ENCODE measurements around the gene BANF2. TPM values are rescaled to one million over a fixed set of nuclear protein-coding genes. Genes with fewer than 3 reads are reported as not detected.

Gene BANF2
- total RNA-seq, 1 donor from 2014 or later = not detected

DNA sequence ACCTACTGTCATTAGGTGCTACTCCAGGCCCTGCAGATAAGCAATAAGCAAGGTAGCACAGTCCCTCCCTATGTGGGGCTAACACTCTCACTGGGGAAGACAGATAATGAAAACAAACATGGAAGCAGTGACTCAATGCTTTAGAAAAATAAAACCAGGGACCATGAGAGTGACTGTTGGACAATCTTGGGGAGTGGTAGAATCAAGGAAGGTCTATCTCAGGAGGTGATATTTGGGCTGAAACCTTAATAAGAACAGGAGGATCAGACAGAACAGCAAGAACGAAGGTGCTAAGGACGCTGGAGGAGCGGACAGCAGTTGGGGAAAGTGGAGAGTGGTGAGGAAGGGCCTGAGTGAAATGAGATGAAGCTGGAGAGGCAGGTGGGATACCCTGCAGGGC is 58.2 kb downstream of the BANF2 start:
- Histone ChIP-seq H3K36me3 (no peaks in the 10 kb centered on the region), H3F3A (ENCODE audit: low read depth) (no peaks in the 10 kb centered on the region), H3K79me2 (ENCODE audit: low read depth) (no peaks in the 10 kb centered on the region), H3K27ac (no peak overlapping the region), H4K20me1 (ENCODE audit: low read depth) (no peaks in the 10 kb centered on the region), H3K4me3 (no peak overlapping the region), H3K9me3 (ENCODE audit: low read depth) (no peaks in the 10 kb centered on the region), H3K4me2 (no peak overlapping the region), H2AFZ (replicated peaks) (no peak overlapping the region), H3K4me1 (no peaks in the 10 kb centered on the region), H3K9ac (no peak overlapping the region), H3K27me3 (no peaks in the 10 kb centered on the region)
- Mint-ChIP-seq H3K27ac (no peak overlapping the region), H3K9me3 (peaks cover 15% of the 10 kb centered on the region), H3K36me3 (no peaks in the 10 kb centered on the region), H3K4me3 (no peak overlapping the region), H3K27me3 (ENCODE audit: insufficient read depth, low read depth) (peaks cover 12% of the 10 kb centered on the region), H3K4me1 (no peaks in the 10 kb centered on the region)
- no peak for DNase-seq (ENCODE audit: low spot score)
- TF ChIP-seq EZH2phosphoT487 (IDR thresholded peaks at IDR 0.05) = no peak
- TF ChIP-seq, protein P1, sequence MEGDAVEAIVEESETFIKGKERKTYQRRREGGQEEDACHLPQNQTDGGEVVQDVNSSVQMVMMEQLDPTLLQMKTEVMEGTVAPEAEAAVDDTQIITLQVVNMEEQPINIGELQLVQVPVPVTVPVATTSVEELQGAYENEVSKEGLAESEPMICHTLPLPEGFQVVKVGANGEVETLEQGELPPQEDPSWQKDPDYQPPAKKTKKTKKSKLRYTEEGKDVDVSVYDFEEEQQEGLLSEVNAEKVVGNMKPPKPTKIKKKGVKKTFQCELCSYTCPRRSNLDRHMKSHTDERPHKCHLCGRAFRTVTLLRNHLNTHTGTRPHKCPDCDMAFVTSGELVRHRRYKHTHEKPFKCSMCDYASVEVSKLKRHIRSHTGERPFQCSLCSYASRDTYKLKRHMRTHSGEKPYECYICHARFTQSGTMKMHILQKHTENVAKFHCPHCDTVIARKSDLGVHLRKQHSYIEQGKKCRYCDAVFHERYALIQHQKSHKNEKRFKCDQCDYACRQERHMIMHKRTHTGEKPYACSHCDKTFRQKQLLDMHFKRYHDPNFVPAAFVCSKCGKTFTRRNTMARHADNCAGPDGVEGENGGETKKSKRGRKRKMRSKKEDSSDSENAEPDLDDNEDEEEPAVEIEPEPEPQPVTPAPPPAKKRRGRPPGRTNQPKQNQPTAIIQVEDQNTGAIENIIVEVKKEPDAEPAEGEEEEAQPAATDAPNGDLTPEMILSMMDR (IDR thresholded peaks at IDR 0.05) = no peak

DNA sequence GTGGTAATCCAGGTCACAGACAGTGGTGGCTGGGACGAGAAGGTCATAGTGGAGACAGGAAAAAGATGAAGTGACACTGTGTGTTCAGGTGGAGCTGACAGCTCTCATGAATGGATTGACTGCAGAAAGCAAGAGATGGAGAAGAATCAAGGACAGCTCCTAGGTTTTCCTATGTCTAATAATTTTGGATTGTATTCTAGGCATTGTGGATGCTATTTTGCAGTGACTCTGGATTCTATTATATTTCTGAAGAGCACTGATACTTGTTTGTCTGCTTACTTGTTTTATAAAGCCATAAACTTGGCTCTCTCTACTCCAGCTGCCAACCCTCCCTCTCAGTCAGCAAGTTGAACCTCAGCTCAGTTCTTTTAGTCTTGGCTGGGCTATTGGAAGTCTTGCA is 58.7 kb downstream of the BANF2 start:
- Histone ChIP-seq H3K27ac (no peak overlapping the region), H3K4me2 (no peak overlapping the region), H3K9me3 (ENCODE audit: low read depth) (no peaks in the 10 kb centered on the region), H3F3A (ENCODE audit: low read depth) (no peaks in the 10 kb centered on the region), H3K9ac (no peak overlapping the region), H3K36me3 (no peaks in the 10 kb centered on the region), H3K27me3 (no peaks in the 10 kb centered on the region), H3K79me2 (ENCODE audit: low read depth) (no peaks in the 10 kb centered on the region), H3K4me3 (no peak overlapping the region), H4K20me1 (ENCODE audit: low read depth) (no peaks in the 10 kb centered on the region), H2AFZ (replicated peaks) (no peak overlapping the region), H3K4me1 (no peaks in the 10 kb centered on the region)
- peaks cover 15% of the 10 kb centered on the region for H3K9me3 Mint-ChIP-seq
- H3K36me3 Mint-ChIP-seq = no peaks in the 10 kb centered on the region
- TF ChIP-seq EZH2 (IDR thresholded peaks at IDR 0.05) (no peak), EZH2phosphoT487 (IDR thresholded peaks at IDR 0.05) (no peak)
- TF ChIP-seq, protein P1 (IDR thresholded peaks at IDR 0.05) = no peak
- no peak for DNase-seq (ENCODE audit: low spot score)
- no peak overlapping the region for H3K27ac Mint-ChIP-seq
- H3K27me3 Mint-ChIP-seq (ENCODE audit: insufficient read depth, low read depth) = peaks cover 12% of the 10 kb centered on the region
- no peak overlapping the region for H3K4me3 Mint-ChIP-seq
- no peaks in the 10 kb centered on the region for H3K4me1 Mint-ChIP-seq

DNA sequence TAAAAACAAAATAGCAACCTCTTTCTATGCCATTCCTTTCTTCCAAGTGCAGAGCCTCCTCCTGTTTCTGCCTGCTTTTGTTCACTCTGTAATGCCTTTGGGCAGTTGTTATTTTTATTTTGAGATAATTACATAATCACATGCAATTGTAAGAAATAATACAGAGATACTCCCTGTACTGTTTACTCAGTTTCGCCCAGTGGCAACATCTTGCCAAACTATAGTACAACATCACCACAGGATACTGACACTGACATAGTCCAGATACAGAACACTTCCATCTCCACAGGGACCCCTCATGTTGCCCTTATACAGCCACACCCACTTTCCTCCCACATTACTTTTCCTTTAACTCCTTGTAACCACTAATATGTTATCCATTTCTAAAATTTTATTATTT is 59.7 kb downstream of the BANF2 start:
- Mint-ChIP-seq H3K27me3 (ENCODE audit: insufficient read depth, low read depth) (peaks cover 9% of the 10 kb centered on the region), H3K9me3 (peaks cover 16% of the 10 kb centered on the region), H3K4me1 (no peaks in the 10 kb centered on the region), H3K36me3 (no peaks in the 10 kb centered on the region), H3K27ac (no peak overlapping the region), H3K4me3 (no peak overlapping the region)
- no peaks in the 10 kb centered on the region for H3K27me3 ChIP-seq
- no peaks in the 10 kb centered on the region for H4K20me1 ChIP-seq (ENCODE audit: low read depth)
- H3K9ac ChIP-seq = no peak overlapping the region
- H3K27ac ChIP-seq = no peak overlapping the region
- TF ChIP-seq EZH2phosphoT487 (IDR thresholded peaks at IDR 0.05) (no peak), EZH2 (IDR thresholded peaks at IDR 0.05) (no peak)
- TF ChIP-seq, protein P1 (IDR thresholded peaks at IDR 0.05) = no peak
- H3K4me3 ChIP-seq = no peak overlapping the region
- no peaks in the 10 kb centered on the region for H3K36me3 ChIP-seq
- no peaks in the 10 kb centered on the region for H3K9me3 ChIP-seq (ENCODE audit: low read depth)
- H3K4me2 ChIP-seq = no peak overlapping the region
- no peaks in the 10 kb centered on the region for H3K79me2 ChIP-seq (ENCODE audit: low read depth)
- no peak overlapping the region for H2AFZ ChIP-seq (replicated peaks)
- DNase-seq (ENCODE audit: low spot score) = no peak
- H3F3A ChIP-seq (ENCODE audit: low read depth) = no peaks in the 10 kb centered on the region
- no peaks in the 10 kb centered on the region for H3K4me1 ChIP-seq
